ENCODE measurements around the gene OTOGL. TPM values are rescaled to one million over a fixed set of nuclear protein-coding genes. Genes with fewer than 3 reads are reported as not detected.

The OTOGL gene
- total and polyA plus RNA-seq, 4 donors: 0.09 to 0.71 (median 0.21) TPM

GRCh38 chr12:80291108-80291754 is 191.9 kb downstream of the OTOGL start:
- no peaks in the 10 kb centered on the region for H3K4me1 ChIP-seq (ENCODE audit: control insufficient read depth in 5 of 5, insufficient read depth in 5 of 5, low read length in 5 of 5)
- no peaks in the 10 kb centered on the region for H3K36me3 ChIP-seq (ENCODE audit: control insufficient read depth in 4 of 4, insufficient read depth in 4 of 4, low read length in 4 of 4)
- 69 to 70% methylated on average over 5 of the region's 5 CpGs for WGBS, 2 donors
- H3K27ac ChIP-seq (ENCODE audit: low read depth in 1 of 2, low read length in 1 of 2): no peak overlapping the region
- no peak for TF ChIP-seq CTCF (IDR thresholded peaks at IDR 0.05; ENCODE audit: control extremely low read depth, extremely low read depth)
- H3K27me3 ChIP-seq (ENCODE audit: control insufficient read depth in 3 of 3, insufficient read depth in 3 of 3, low read length in 2 of 3): no peaks in the 10 kb centered on the region
- DNase-seq (no peak), ATAC-seq (ENCODE audit: insufficient read depth, low FRiP score) (no peak)
- H3K4me3 ChIP-seq: no peak overlapping the region
- H3K9ac ChIP-seq (ENCODE audit: insufficient read depth in 1 of 2, low read length in 2 of 2): no peak overlapping the region
- no peaks in the 10 kb centered on the region for H3K9me3 ChIP-seq (ENCODE audit: control insufficient read depth in 4 of 4, insufficient read depth in 3 of 4, low read length in 3 of 4)

GRCh38 chr12:80293347-80293746 is 194.0 kb downstream of the OTOGL start:
- ATAC-seq (ENCODE audit: insufficient read depth, low FRiP score) (no peak), DNase-seq (no peak)
- no peaks in the 10 kb centered on the region for H3K27me3 ChIP-seq (ENCODE audit: control insufficient read depth in 3 of 3, insufficient read depth in 3 of 3, low read length in 2 of 3)
- WGBS, 2 donors: 77 to 95% methylated on average over 1 of the region's 1 CpG
- no peaks in the 10 kb centered on the region for H3K9me3 ChIP-seq (ENCODE audit: control insufficient read depth in 4 of 4, insufficient read depth in 3 of 4, low read length in 3 of 4)
- H3K9ac ChIP-seq (ENCODE audit: insufficient read depth in 1 of 2, low read length in 2 of 2): no peak overlapping the region
- H3K27ac ChIP-seq (ENCODE audit: low read depth in 1 of 2, low read length in 1 of 2): no peak overlapping the region
- TF ChIP-seq CTCF (IDR thresholded peaks at IDR 0.05; ENCODE audit: control extremely low read depth, extremely low read depth): no peak
- H3K36me3 ChIP-seq (ENCODE audit: control insufficient read depth in 4 of 4, insufficient read depth in 4 of 4, low read length in 4 of 4): no peaks in the 10 kb centered on the region
- H3K4me1 ChIP-seq (ENCODE audit: control insufficient read depth in 5 of 5, insufficient read depth in 5 of 5, low read length in 5 of 5): no peaks in the 10 kb centered on the region
- H3K4me3 ChIP-seq: no peak overlapping the region

GRCh38 chr12:80293759-80294158 is 194.4 kb downstream of the OTOGL start:
- Histone ChIP-seq H3K27me3 (ENCODE audit: control insufficient read depth in 3 of 3, insufficient read depth in 3 of 3, low read length in 2 of 3) (no peaks in the 10 kb centered on the region), H3K4me3 (no peak overlapping the region), H3K36me3 (ENCODE audit: control insufficient read depth in 4 of 4, insufficient read depth in 4 of 4, low read length in 4 of 4) (no peaks in the 10 kb centered on the region), H3K4me1 (ENCODE audit: control insufficient read depth in 5 of 5, insufficient read depth in 5 of 5, low read length in 5 of 5) (no peaks in the 10 kb centered on the region), H3K9ac (ENCODE audit: insufficient read depth in 1 of 2, low read length in 2 of 2) (no peak overlapping the region), H3K9me3 (ENCODE audit: control insufficient read depth in 4 of 4, insufficient read depth in 3 of 4, low read length in 3 of 4) (no peaks in the 10 kb centered on the region), H3K27ac (ENCODE audit: low read depth in 1 of 2, low read length in 1 of 2) (no peak overlapping the region)
- DNase-seq: no peak
- no peak for ATAC-seq (ENCODE audit: insufficient read depth, low FRiP score)
- no peak for TF ChIP-seq CTCF (IDR thresholded peaks at IDR 0.05; ENCODE audit: control extremely low read depth, extremely low read depth)
- WGBS, 2 donors: 61 to 75% methylated on average over 1 of the region's 1 CpG

GRCh38 chr12:80299219-80299618 is 199.9 kb downstream of the OTOGL start:
- H3K9ac ChIP-seq (ENCODE audit: insufficient read depth in 1 of 2, low read length in 2 of 2): no peak overlapping the region
- H3K27ac ChIP-seq (ENCODE audit: low read depth in 1 of 2, low read length in 1 of 2): no peak overlapping the region
- H3K9me3 ChIP-seq (ENCODE audit: control insufficient read depth in 4 of 4, insufficient read depth in 3 of 4, low read length in 3 of 4): no peaks in the 10 kb centered on the region
- TF ChIP-seq CTCF (IDR thresholded peaks at IDR 0.05; ENCODE audit: control extremely low read depth, extremely low read depth): no peak
- H3K36me3 ChIP-seq (ENCODE audit: control insufficient read depth in 4 of 4, insufficient read depth in 4 of 4, low read length in 4 of 4): no peaks in the 10 kb centered on the region
- no peaks in the 10 kb centered on the region for H3K4me1 ChIP-seq (ENCODE audit: control insufficient read depth in 5 of 5, insufficient read depth in 5 of 5, low read length in 5 of 5)
- no peak for ATAC-seq (ENCODE audit: insufficient read depth, low FRiP score)
- no peak for DNase-seq
- H3K4me3 ChIP-seq: no peak overlapping the region
- H3K27me3 ChIP-seq (ENCODE audit: control insufficient read depth in 3 of 3, insufficient read depth in 3 of 3, low read length in 2 of 3): no peaks in the 10 kb centered on the region
- 79 to 84% methylated on average over 1 of the region's 1 CpG for WGBS, 2 donors
